DND-41 (cell line): ENCODE data around the gene PPARA.

ENCODE experiments used
- ATAC-seq: fragments of 200-7000 bp; cut with Tn5 transposase; 3 replicates; pipeline ENCODE4 v1.9.1; 2021; ENCODE audit warnings: low read depth; ENCODE audit not compliant: insufficient read depth
- DNase-seq: peaks from one replicate; pipeline ENCODE4 v3.0.0-alpha.2; 2020
- H2AFZ ChIP-seq: 2 replicates; pipeline ENCODE4 v1.6.0; 2012; ENCODE audit warnings: low read depth, low read length
- H3K27ac ChIP-seq: 2 replicates; pipeline ENCODE4 v1.5.1; 2012; ENCODE audit warnings: low read length, inconsistent platforms
- H3K27me3 ChIP-seq: fragments of 200-600 bp; sonication (generic); 2 replicates; pipeline ENCODE4 v1.6.0; 2012; ENCODE audit warnings: low read length, mild to moderate bottlenecking, inconsistent platforms; ENCODE audit not compliant: insufficient read depth, poor library complexity
- H3K36me3 ChIP-seq: 2 replicates; pipeline ENCODE4 v1.5.1; 2012; ENCODE audit warnings: low read length, inconsistent platforms; ENCODE audit not compliant: insufficient read depth
- H3K4me1 ChIP-seq: 2 replicates; pipeline ENCODE4 v1.5.1; 2012; ENCODE audit warnings: mild to moderate bottlenecking, low read length; ENCODE audit not compliant: insufficient read depth
- H3K4me2 ChIP-seq: 2 replicates; pipeline ENCODE4 v1.6.0; 2012; ENCODE audit warnings: mild to moderate bottlenecking, moderate library complexity, low read length, inconsistent platforms; ENCODE audit not compliant: insufficient read depth
- H3K4me3 ChIP-seq, 2 experiments: fragments of 200-600 bp in 1 of 2; shearing (Covaris generic) in 1 of 2; 2 replicates each; pipeline ENCODE4 v1.5.1; 2012 to 2016; ENCODE audit warnings: inconsistent platforms in 2 of 2, low read length in 2 of 2, mild to moderate bottlenecking in 2 of 2, low read depth in 1 of 2, moderate library complexity in 1 of 2
- H3K79me2 ChIP-seq: 2 replicates; pipeline ENCODE4 v1.6.0; 2012; ENCODE audit warnings: low read length, inconsistent platforms; ENCODE audit not compliant: insufficient read depth
- H3K9ac ChIP-seq: 2 replicates; pipeline ENCODE4 v1.6.0; 2012; ENCODE audit warnings: low read depth, mild to moderate bottlenecking, inconsistent platforms, low read length, moderate library complexity
- H3K9me3 ChIP-seq: 2 replicates; pipeline ENCODE4 v1.5.1; 2012; ENCODE audit warnings: low read length, moderate library complexity, mild to moderate bottlenecking, inconsistent platforms; ENCODE audit not compliant: insufficient read depth, severe bottlenecking
- H4K20me1 ChIP-seq: 2 replicates; pipeline ENCODE4 v1.6.0; 2012; ENCODE audit warnings: low read length; ENCODE audit not compliant: insufficient read depth
- EZH2 ChIP-seq: IDR thresholded peaks from 3 replicates; pipeline ENCODE4 v1.6.1; 2012; ENCODE audit warnings: borderline replicate concordance, low read depth, mild to moderate bottlenecking, moderate library complexity, low read length, inconsistent platforms; ENCODE audit not compliant: severe bottlenecking
- TF ChIP-seq, protein P1 (sequence below): IDR thresholded peaks from 2 replicates; pipeline ENCODE4 v1.5.1; 2012; ENCODE audit warnings: borderline replicate concordance, low read length, moderate library complexity, mild to moderate bottlenecking; ENCODE audit not compliant: poor library complexity, severe bottlenecking; ENCODE audit errors: extremely low read depth

PPARA gene

DNA sequence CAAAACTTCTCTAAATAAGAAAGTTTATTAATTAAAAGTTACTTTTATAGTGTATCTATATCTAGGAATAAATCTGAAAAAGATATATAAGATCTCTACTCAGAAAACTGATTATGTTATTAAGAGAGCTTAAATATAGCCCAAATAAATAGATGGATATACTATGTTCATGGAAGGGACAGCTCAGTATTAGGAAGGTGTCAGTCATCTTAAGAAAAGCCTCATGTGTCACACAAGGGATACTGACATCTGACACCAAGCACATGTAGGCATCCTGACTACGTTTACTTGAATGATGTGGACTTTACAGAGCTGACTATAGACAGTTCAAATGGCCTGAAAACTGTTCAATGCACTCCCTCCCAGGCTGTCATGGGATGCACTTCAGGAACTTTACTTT is 19.3 kb downstream of the PPARA start:
- no peak overlapping the region for H3K4me3 ChIP-seq
- H2AFZ ChIP-seq: no peak overlapping the region
- no peak overlapping the region for H3K4me2 ChIP-seq
- no peak overlapping the region for H3K9ac ChIP-seq
- no peaks in the 10 kb centered on the region for H3K9me3 ChIP-seq
- peaks cover 4% of the 10 kb centered on the region; the same call in 1 of the 2 replicates for H3K36me3 ChIP-seq
- TF ChIP-seq, protein P1, sequence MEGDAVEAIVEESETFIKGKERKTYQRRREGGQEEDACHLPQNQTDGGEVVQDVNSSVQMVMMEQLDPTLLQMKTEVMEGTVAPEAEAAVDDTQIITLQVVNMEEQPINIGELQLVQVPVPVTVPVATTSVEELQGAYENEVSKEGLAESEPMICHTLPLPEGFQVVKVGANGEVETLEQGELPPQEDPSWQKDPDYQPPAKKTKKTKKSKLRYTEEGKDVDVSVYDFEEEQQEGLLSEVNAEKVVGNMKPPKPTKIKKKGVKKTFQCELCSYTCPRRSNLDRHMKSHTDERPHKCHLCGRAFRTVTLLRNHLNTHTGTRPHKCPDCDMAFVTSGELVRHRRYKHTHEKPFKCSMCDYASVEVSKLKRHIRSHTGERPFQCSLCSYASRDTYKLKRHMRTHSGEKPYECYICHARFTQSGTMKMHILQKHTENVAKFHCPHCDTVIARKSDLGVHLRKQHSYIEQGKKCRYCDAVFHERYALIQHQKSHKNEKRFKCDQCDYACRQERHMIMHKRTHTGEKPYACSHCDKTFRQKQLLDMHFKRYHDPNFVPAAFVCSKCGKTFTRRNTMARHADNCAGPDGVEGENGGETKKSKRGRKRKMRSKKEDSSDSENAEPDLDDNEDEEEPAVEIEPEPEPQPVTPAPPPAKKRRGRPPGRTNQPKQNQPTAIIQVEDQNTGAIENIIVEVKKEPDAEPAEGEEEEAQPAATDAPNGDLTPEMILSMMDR: no peak
- no peak for TF ChIP-seq EZH2
- ATAC-seq: no peak
- peaks cover 12% of the 10 kb centered on the region for H3K4me1 ChIP-seq
- H3K79me2 ChIP-seq: peaks cover 32% of the 10 kb centered on the region
- H3K27me3 ChIP-seq: no peaks in the 10 kb centered on the region
- DNase-seq: no peak
- H4K20me1 ChIP-seq: peaks cover 4% of the 10 kb centered on the region; the same call in 1 of the 2 replicates
- no peak overlapping the region for H3K27ac ChIP-seq

DNA sequence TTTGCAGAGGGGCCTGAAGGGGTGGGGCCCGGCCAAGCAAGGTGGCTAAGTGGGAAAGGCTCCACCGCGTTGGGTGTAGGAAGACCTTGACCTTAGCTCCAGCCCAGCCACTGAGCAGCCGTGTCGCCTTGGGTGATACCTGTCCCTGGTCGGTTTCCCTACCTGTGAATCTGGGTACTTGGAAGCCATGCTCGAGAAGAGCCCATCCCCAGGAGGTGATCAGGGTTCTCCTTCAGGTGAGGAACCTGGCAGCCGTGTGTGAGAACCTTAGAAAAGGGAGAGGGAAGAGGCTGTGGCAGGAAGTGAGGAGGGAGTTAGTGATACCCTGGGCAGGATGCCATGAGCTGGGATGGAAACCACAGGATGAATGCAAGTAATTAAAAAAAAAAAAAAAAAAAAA is 21.6 kb downstream of the PPARA start:
- Histone ChIP-seq H3K36me3 (peaks cover 15% of the 10 kb centered on the region), H4K20me1 (peaks cover 4% of the 10 kb centered on the region; the same call in 1 of the 2 replicates), H3K4me1 (peaks cover 12% of the 10 kb centered on the region), H2AFZ (no peak overlapping the region), H3K79me2 (peaks cover 27% of the 10 kb centered on the region), H3K27ac (peak overlapping the region; percentile 69), H3K9me3 (peaks cover 2% of the 10 kb centered on the region), H3K9ac (no peak overlapping the region), H3K4me3 (no peak overlapping the region), H3K27me3 (no peaks in the 10 kb centered on the region), H3K4me2 (no peak overlapping the region)
- DNase-seq: peak; percentile 52
- TF ChIP-seq, protein P1: no peak
- TF ChIP-seq EZH2: no peak
- ATAC-seq: peak; percentile 59; the same call in 1 of the 3 replicates

DNA sequence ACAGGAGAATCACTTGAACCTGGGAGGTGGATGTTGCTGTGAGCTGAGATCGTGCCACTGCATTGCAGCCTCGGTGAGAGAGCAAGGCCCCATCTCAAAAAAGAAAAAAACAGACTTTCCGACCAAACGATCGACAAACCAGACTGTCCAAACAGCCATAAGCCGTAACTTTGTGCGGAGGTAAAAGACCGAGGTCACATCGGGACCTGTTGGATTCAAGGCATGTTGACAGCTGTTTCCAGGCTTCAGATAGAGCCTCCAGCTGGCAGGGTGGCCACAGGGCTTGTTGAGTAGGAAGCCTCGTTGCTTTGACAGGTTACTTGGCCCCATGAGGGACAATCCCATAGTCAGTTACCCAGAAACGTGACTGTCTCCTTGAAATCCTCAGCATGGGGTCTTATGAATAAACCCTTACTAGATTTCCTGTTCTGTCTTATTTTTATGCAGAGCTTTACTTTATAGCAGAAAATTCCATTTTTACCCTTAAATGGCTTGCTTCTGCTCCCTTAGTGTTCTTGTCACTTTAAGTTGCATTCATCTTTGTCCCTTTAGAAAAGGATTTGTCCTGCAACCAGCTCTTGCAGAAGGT is 22.3 kb downstream of the PPARA start:
- Histone ChIP-seq H3K36me3 (peaks cover 20% of the 10 kb centered on the region), H3K4me1 (peaks cover 12% of the 10 kb centered on the region), H3K4me3 (no peak overlapping the region), H3K9ac (no peak overlapping the region), H3K27ac (peak overlapping the region; percentile 52; the same call in 1 of the 2 replicates), H3K9me3 (peaks cover 3% of the 10 kb centered on the region), H2AFZ (no peak overlapping the region), H4K20me1 (peaks cover 4% of the 10 kb centered on the region; the same call in 1 of the 2 replicates), H3K79me2 (peaks cover 23% of the 10 kb centered on the region), H3K4me2 (no peak overlapping the region), H3K27me3 (no peaks in the 10 kb centered on the region)
- TF ChIP-seq EZH2: no peak
- TF ChIP-seq, protein P1: no peak
- ATAC-seq (no peak), DNase-seq (no peak)

DNA sequence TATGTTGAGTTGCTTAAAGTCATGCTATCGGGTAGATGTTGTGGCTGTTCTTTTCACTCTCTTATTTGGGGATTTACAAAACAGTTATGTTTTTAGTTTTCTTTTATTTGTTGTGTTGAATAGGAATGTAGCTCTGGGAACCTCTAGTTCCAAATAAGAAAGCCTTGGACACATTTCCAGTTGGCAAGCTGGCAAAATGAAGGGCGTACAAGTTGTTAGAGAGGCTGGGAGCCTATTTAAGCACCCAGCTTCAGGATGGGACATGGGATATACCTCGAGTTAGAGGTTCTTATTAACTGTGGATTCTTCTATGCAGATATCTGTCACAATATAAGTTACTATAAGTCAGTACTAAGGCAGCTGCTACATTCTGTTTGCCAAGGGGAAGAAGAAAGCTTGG is 22.8 kb downstream of the PPARA start:
- Histone ChIP-seq H4K20me1 (peaks cover 4% of the 10 kb centered on the region; the same call in 1 of the 2 replicates), H3K27ac (no peak overlapping the region), H3K79me2 (peaks cover 22% of the 10 kb centered on the region), H3K9ac (no peak overlapping the region), H3K36me3 (peaks cover 25% of the 10 kb centered on the region), H3K4me1 (peaks cover 12% of the 10 kb centered on the region), H3K9me3 (peaks cover 8% of the 10 kb centered on the region), H3K4me3 (no peak overlapping the region), H3K27me3 (no peaks in the 10 kb centered on the region), H3K4me2 (no peak overlapping the region), H2AFZ (no peak overlapping the region)
- DNase-seq: no peak
- no peak for ATAC-seq
- no peak for TF ChIP-seq EZH2
- TF ChIP-seq, protein P1: no peak
